ENCODE measurements around the gene HSD3B7. TPM values are rescaled to one million over a fixed set of nuclear protein-coding genes. Genes with fewer than 3 reads are reported as not detected.

The HSD3B7 gene
- total RNA-seq, 2 donors from 2014 or later = 4.1 to 4.8 TPM

- no peak overlapping the region for H3K4me3 Mint-ChIP-seq
- Histone ChIP-seq H3K36me3 (ENCODE audit: control insufficient read depth, insufficient read depth, low read length) (no peaks in the 10 kb centered on the region), H3K4me1 (ENCODE audit: control insufficient read depth, insufficient read depth, low read length) (no peaks in the 10 kb centered on the region), H3K9me3 (ENCODE audit: control insufficient read depth, low read length) (no peaks in the 10 kb centered on the region), H3K27ac (ENCODE audit: low read depth, low read length) (no peak overlapping the region), H3K9ac (ENCODE audit: extremely low read depth, low read length, poor library complexity, severe bottlenecking) (no peak overlapping the region), H3K27me3 (ENCODE audit: control insufficient read depth, insufficient read depth, low read length, poor library complexity, severe bottlenecking) (peaks cover 1% of the 10 kb centered on the region), H3K4me3 (ENCODE audit: low read length) (no peak overlapping the region)
- no peak for TF ChIP-seq CTCF (conservative IDR thresholded peaks at IDR 0.05)
- peaks cover 3% of the 10 kb centered on the region for H3K4me1 Mint-ChIP-seq
- WGBS, 2 experiments (ENCODE audit: insufficient coverage in 1 of 2, insufficient read length in 1 of 2) = 85 to 100% methylated on average over 2 of the region's 2 CpGs
- H3K36me3 Mint-ChIP-seq (ENCODE audit: low read depth) = no peaks in the 10 kb centered on the region
- no peak overlapping the region for H3K27ac Mint-ChIP-seq
- no peaks in the 10 kb centered on the region for H3K9me3 Mint-ChIP-seq
- DNase-seq = no peak
- H3K27me3 Mint-ChIP-seq (ENCODE audit: insufficient read depth) = peaks cover 2% of the 10 kb centered on the region
These were observed 19.7 kb downstream of the HSD3B7 start for GRCh38 chr16:31004658-31005057.

DNA sequence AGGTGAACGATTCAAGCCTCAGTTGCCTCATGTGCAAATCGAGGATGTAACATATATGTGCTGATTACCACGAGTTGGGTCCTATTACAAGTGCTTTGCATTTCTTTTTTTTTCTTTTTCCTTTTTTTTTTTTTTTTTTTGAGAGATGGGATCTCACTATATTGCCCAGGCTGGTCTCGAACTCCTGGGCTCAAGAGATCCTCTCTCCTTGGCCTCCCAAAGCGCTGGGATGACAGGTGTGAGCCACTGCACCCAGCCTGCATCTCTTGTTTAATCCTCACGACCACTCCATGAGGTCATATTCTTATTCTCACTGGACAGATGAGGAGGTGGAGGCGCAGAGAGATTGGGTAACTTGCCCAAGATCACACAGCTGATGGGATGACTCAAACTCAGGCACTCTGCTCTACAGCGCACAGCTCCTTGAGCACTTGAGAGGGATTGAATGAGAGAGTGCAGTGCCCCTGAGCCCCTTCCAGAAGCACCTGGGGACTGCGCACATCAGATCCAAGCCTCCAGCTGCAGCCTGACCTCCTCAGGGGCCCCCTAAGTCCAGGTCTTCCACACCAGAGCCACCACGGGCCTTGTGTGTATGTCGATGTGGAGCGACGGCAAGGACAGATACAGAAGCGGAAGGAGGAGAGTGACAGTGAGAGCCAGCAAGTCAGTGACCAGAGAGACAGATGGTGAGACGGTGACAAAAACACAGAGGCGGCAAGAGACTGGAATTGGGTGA, 20.5 kb downstream of the HSD3B7 start:
- H3K4me1 Mint-ChIP-seq = peaks cover 6% of the 10 kb centered on the region

GRCh38 chr16:31006086-31006385, 21.0 kb downstream of the HSD3B7 start:
- TF ChIP-seq CTCF (conservative IDR thresholded peaks at IDR 0.05) = no peak
- H3K4me1 Mint-ChIP-seq = peaks cover 6% of the 10 kb centered on the region

More for the DNA sequence above, 20.5 kb downstream of the HSD3B7 start:
- peak; percentile 32 for DNase-seq
- H3K4me1 ChIP-seq (ENCODE audit: control insufficient read depth, insufficient read depth, low read length) = no peaks in the 10 kb centered on the region
- no peaks in the 10 kb centered on the region for H3K36me3 Mint-ChIP-seq (ENCODE audit: low read depth)
- H3K27ac ChIP-seq (ENCODE audit: low read depth, low read length) = no peak overlapping the region
- no peak overlapping the region for H3K4me3 ChIP-seq (ENCODE audit: low read length)
- 86 to 89% methylated on average over 10 to 16 of the region's 16 CpGs for WGBS, 2 experiments (ENCODE audit: insufficient coverage in 1 of 2, insufficient read length in 1 of 2)
- no peak overlapping the region for H3K4me3 Mint-ChIP-seq
- H3K9me3 Mint-ChIP-seq = no peaks in the 10 kb centered on the region
- peaks cover 7% of the 10 kb centered on the region for H3K27me3 Mint-ChIP-seq (ENCODE audit: insufficient read depth)
- no peaks in the 10 kb centered on the region for H3K27me3 ChIP-seq (ENCODE audit: control insufficient read depth, insufficient read depth, low read length, poor library complexity, severe bottlenecking)
- TF ChIP-seq CTCF (conservative IDR thresholded peaks at IDR 0.05) = no peak
- H3K9ac ChIP-seq (ENCODE audit: extremely low read depth, low read length, poor library complexity, severe bottlenecking) = no peak overlapping the region
- no peaks in the 10 kb centered on the region for H3K9me3 ChIP-seq (ENCODE audit: control insufficient read depth, low read length)
- H3K27ac Mint-ChIP-seq = no peak overlapping the region
- H3K36me3 ChIP-seq (ENCODE audit: control insufficient read depth, insufficient read depth, low read length) = no peaks in the 10 kb centered on the region

More at GRCh38 chr16:31006086-31006385, 21.0 kb downstream of the HSD3B7 start:
- Histone ChIP-seq H3K4me3 (ENCODE audit: low read length) (no peak overlapping the region), H3K27ac (ENCODE audit: low read depth, low read length) (no peak overlapping the region), H3K27me3 (ENCODE audit: control insufficient read depth, insufficient read depth, low read length, poor library complexity, severe bottlenecking) (peaks cover 3% of the 10 kb centered on the region), H3K9ac (ENCODE audit: extremely low read depth, low read length, poor library complexity, severe bottlenecking) (no peak overlapping the region), H3K36me3 (ENCODE audit: control insufficient read depth, insufficient read depth, low read length) (no peaks in the 10 kb centered on the region), H3K4me1 (ENCODE audit: control insufficient read depth, insufficient read depth, low read length) (no peaks in the 10 kb centered on the region), H3K9me3 (ENCODE audit: control insufficient read depth, low read length) (no peaks in the 10 kb centered on the region)
- peaks cover 10% of the 10 kb centered on the region for H3K27me3 Mint-ChIP-seq (ENCODE audit: insufficient read depth)
- H3K4me3 Mint-ChIP-seq = no peak overlapping the region
- H3K9me3 Mint-ChIP-seq = no peaks in the 10 kb centered on the region
- H3K27ac Mint-ChIP-seq = no peak overlapping the region
- H3K36me3 Mint-ChIP-seq (ENCODE audit: low read depth) = no peaks in the 10 kb centered on the region
- DNase-seq = no peak
- 81% methylated on average over 6 to 7 of the region's 7 CpGs for WGBS, 2 experiments (ENCODE audit: insufficient coverage in 1 of 2, insufficient read length in 1 of 2)
